HepG2 (cell line): Measurements from ENCODE around the gene DAPK1. TPM values are rescaled to one million over a fixed set of nuclear protein-coding genes. Genes with fewer than 3 reads are reported as not detected.

Experiments
- BRF2 ChIP-seq: sonication (generic); formaldehyde crosslinking; IDR thresholded peaks from 2 replicates; pipeline ENCODE4 v1.8.1; 2022; ENCODE audit warnings: mild to moderate bottlenecking, missing genetic modification reagents
- CC2D1A ChIP-seq: sonication (generic); formaldehyde crosslinking; IDR thresholded peaks from 2 replicates; pipeline ENCODE4 v1.8.1; 2023; ENCODE audit warnings: mild to moderate bottlenecking, missing genetic modification reagents
- HMGXB3 ChIP-seq: sonication (generic); formaldehyde crosslinking; IDR thresholded peaks from 2 replicates; pipeline ENCODE4 v1.4.0; 2020; ENCODE audit warnings: missing genetic modification reagents, borderline replicate concordance
- SRSF4 ChIP-seq: fragments of 200-400 bp; formaldehyde crosslinking; IDR thresholded peaks from one replicate; pipeline ENCODE4 v1.6.1; 2018; ENCODE audit warnings: mild to moderate bottlenecking, low read depth, low read length, moderate library complexity; ENCODE audit not compliant: poor library complexity, severe bottlenecking
- TBL1XR1 ChIP-seq: fragments of 150-350 bp; IDR thresholded peaks from 2 replicates; pipeline ENCODE4 v1.6.1; 2014; ENCODE audit warnings: borderline replicate concordance, low read length; ENCODE audit not compliant: partially characterized antibody
- ZFP91 ChIP-seq: sonication (generic); formaldehyde crosslinking; IDR thresholded peaks from 2 replicates; pipeline ENCODE4 v1.9.0; 2022; ENCODE audit warnings: missing genetic modification reagents, mild to moderate bottlenecking, borderline replicate concordance
- ZMAT5 ChIP-seq: sonication (generic); formaldehyde crosslinking; IDR thresholded peaks from 2 replicates; pipeline ENCODE4 v1.5.0; 2020; ENCODE audit warnings: mild to moderate bottlenecking, low read depth, missing genetic modification reagents, borderline replicate concordance
- ZNF230 ChIP-seq: sonication (generic); formaldehyde crosslinking; IDR thresholded peaks from 2 replicates; pipeline ENCODE4 v1.4.0; 2020; ENCODE audit warnings: mild to moderate bottlenecking, missing genetic modification reagents
- ZNF253 ChIP-seq: sonication (generic); formaldehyde crosslinking; IDR thresholded peaks from 2 replicates; pipeline ENCODE4 v1.8.0; 2022; ENCODE audit warnings: mild to moderate bottlenecking, missing genetic modification reagents, borderline replicate concordance
- ZNF530 ChIP-seq: sonication (generic); formaldehyde crosslinking; IDR thresholded peaks from 2 replicates; pipeline ENCODE4 v1.5.0; 2020; ENCODE audit warnings: low read depth, mild to moderate bottlenecking, missing genetic modification reagents
- ZNF564 ChIP-seq: sonication (generic); formaldehyde crosslinking; IDR thresholded peaks from 2 replicates; pipeline ENCODE4 v1.8.1; 2023; ENCODE audit warnings: mild to moderate bottlenecking, missing genetic modification reagents
- ZNF800 ChIP-seq: sonication (generic); formaldehyde crosslinking; IDR thresholded peaks from 2 replicates; pipeline ENCODE4 v1.4.0; 2020; ENCODE audit warnings: missing genetic modification reagents
- polyA plus RNA-seq, 8 experiments: library from polyadenylated mRNA; depleted of rRNA in 3 of 8; stranded (reverse) in 7 of 8; unstranded in 1 of 8; fragments of >200 nt; fragmentation: Illumina TruSeq in 4 of 8; extraction: Trizol in 4 of 8; gene quantifications; 2 replicates each; pipeline versions ENCODE4 v1.2.1 to v1.2.3, GENCODE V29; 2011 to 2016; ENCODE audit warnings: low read depth in 4 of 8, missing spikeins in 1 of 8, mixed read lengths in 1 of 8; ENCODE audit not compliant: insufficient read depth in 1 of 8
- total RNA-seq, 5 experiments: library from RNA; depleted of rRNA; stranded (reverse); fragments of >200 nt; fragmentation: Illumina TruSeq; extraction: Trizol; gene quantifications; 2 replicates each; pipeline ENCODE4 v1.2.3, GENCODE V29; 2016; ENCODE audit warnings: low read depth in 1 of 5
- TF ChIP-seq, protein P1 (sequence below): sonication (generic); formaldehyde crosslinking; conservative IDR thresholded peaks from 2 replicates; pipeline ENCODE4 v1.4.0; 2020; ENCODE audit warnings: missing genetic modification reagents

DAPK1 gene
- total and polyA plus RNA-seq, 2 of the 13 experiments (the other 11 are each of a cell fraction or from before 2014, with no cell fraction given): 35.7 to 35.9 TPM

GRCh38 chr9:87498046-87498810 lies 561 bp downstream of the DAPK1 start (continued):
- TF ChIP-seq ZMAT5 (CRISPR knock-in tag) (no peak), ZFP91 (CRISPR knock-in tag) (peak; percentile 28; the same call in 1 of the 2 replicates), BRF2 (CRISPR knock-in tag) (no peak), TBL1XR1 (no peak), SRSF4 (no peak), ZNF564 (CRISPR knock-in tag) (0 out of 2 replicates have a peak, but pooled peaks have one; percentile 9), ZNF230 (CRISPR knock-in tag) (no peak), ZNF530 (0 out of 2 replicates have a peak, but pooled peaks have one; percentile 57), ZNF253 (0 out of 2 replicates have a peak, but pooled peaks have one; percentile 1), CC2D1A (CRISPR knock-in tag) (no peak), ZNF800 (peak; percentile 90), HMGXB3 (no peak)
- TF ChIP-seq, protein P1, sequence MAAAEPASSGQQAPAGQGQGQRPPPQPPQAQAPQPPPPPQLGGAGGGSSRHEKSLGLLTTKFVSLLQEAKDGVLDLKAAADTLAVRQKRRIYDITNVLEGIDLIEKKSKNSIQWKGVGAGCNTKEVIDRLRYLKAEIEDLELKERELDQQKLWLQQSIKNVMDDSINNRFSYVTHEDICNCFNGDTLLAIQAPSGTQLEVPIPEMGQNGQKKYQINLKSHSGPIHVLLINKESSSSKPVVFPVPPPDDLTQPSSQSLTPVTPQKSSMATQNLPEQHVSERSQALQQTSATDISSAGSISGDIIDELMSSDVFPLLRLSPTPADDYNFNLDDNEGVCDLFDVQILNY (CRISPR knock-in tag): no peak
